Activated CD4-positive, alpha-beta T cell treated with anti-CD3 and anti-CD28 coated beads for 24 hours (primary cell): Measurements from ENCODE around the gene WDR11.
A peak's percentile ranks its signal among the peaks of the same experiment; 100 is the strongest.
"Not testable (repeated sequence)": the region's sequence is repeated elsewhere in the genome, so short reads cannot be mapped to it uniquely, and the experiment has no call there.

Experiments
- DNase-seq, 2 donors: peaks; one replicate each; pipeline ENCODE4 v3.0.0-alpha.2; 2020; ENCODE audit warnings: low read depth in 2 of 2

The WDR11 gene

DNA sequence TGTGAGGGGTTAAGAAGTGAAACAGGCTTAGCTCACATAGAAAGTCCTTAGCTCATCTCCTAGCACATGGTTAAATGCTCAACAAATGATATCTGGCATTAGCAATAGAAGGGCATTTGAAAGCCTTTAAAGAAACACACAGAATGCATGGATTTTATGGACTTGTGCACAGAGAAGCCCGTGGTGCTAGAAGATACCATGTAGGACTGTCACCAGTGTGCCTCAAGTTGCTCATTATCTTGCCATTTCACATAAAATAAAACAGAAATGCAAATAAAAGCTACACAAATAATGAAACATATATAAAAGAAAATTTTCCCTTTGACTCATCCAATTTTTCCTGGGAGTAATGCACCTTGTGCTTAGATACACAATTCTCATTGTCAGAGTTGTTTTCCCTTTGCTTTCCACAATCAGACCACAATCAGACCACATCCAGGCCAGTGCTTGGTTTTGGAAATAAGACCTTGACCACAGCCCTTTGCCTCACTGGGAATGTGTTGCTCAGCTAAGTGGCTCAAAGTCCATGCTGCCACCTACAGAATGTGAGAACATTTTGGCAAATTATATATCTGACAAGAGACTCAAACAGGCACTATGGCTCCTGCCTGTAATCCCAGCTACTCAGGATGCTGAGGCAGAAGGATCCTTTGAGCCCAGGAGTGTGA, 9.5 kb upstream of the WDR11 start:
- DNase-seq = no peak

DNA sequence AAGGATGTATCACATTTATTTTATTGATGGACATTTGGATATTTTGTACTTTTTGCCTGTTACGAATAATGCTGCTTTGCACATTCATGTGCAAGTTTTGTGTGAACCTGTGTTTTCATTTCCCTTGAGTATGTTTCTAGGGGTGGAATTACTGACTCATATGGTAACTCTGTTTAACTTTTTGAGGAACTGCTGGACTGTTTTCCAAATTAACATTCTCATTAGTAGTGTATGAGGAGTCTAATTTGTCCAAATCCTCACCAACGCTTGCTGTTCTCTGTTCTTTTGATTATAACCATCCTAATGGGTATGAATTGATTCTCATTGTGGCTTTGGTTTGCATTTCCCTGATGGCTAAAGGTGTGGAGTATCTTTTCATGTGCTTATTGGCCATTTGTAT, 3.2 kb downstream of the WDR11 start:
- no peak for DNase-seq

DNA sequence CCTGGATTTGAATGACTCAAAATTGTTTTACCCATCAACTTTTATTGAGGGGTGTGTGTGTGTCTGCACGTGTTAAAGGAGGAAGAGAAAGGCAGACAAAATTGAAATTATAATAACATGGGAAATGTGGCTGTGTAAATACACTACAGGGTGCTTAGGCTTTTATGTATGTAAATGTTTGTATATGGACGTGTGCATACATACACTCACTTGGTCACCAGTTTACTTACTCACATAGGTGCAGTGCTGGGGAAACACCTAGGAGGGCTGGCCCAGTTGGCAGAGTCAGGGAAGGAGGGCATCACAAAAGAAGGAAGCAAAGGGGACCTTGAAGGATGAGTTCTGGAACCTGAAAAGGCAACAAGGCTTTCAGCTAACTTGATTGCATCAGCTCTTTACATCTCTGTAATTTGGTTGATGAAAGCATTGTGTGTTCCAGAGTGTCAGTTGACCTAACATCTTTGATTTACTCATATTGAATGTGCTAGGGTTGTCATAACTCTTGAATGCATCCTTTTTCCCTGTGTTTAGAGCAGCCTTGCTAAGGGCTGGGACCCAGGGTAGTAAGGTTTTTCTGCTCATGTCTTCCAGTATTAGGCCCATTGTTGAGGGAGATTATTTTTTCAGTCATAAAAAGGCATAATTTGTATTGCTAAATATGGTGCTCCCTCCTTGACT, 10.2 kb downstream of the WDR11 start:
- no peak for DNase-seq

- DNase-seq = no peak
These were observed 22.6 kb downstream of the WDR11 start for GRCh38 chr10:120873741-120874140.

GRCh38 chr10:120883071-120883470, 31.9 kb downstream of the WDR11 start:
- no peak for DNase-seq

DNA sequence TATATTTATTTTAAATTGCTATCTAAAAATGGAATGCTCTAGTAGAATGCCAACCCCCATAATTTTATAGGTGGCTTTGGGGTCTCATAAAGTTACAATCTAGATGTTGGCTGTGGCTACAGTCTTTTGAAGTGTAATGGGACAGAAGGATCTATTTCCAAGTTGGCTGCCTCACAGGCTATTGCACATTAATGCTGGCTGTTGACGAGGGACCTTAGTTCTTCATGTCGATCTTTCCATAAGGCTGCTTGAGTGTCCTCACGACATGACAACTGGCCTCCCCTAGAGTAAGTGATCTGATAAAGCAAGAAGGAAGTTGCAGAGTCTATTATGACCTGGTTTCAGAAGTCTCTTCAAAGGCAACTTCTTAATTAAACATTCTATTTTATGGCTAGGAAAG, 36.3 kb downstream of the WDR11 start:
- DNase-seq = no peak

DNA sequence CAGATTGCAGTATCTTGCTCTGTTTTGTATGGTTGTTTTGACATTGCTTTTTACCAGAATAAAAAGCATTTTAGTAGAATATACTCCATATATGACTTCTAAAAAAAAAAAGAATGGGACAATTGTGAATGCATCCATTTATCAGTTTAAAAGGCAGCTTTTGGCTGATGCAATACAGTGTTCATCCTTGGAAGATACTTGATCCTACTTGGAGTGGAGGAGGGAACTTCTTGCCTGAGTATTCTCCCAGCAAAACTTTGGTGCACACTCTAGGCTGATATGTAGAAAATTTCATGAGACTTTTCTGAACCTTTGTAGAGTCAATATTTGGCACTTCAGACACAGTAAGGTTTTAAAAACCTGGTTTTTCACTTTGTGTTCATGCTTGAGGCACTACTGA, 40.2 kb downstream of the WDR11 start:
- no peak for DNase-seq

DNA sequence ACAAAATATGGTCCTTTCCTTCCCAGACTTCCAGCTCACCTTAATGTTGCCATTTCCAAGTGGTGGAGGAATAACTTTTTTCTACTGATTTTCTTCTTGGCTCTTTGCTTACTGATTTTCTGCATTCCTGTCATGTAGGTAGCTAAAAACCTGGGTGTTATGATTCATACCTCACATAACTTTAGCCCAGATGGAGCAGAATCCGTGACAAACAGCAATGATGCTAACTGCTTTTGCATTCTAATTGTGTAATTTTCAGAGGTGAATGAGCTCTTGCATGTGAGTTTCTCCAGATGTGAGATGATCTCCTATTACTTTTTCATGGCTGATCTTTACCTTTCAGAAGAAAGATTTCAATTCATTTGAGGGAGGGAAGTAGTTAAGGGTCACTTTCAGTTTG, 43.4 kb downstream of the WDR11 start:
- DNase-seq = no peak

GRCh38 chr10:120897343-120897742, 46.2 kb downstream of the WDR11 start:
- DNase-seq = no peak

DNA sequence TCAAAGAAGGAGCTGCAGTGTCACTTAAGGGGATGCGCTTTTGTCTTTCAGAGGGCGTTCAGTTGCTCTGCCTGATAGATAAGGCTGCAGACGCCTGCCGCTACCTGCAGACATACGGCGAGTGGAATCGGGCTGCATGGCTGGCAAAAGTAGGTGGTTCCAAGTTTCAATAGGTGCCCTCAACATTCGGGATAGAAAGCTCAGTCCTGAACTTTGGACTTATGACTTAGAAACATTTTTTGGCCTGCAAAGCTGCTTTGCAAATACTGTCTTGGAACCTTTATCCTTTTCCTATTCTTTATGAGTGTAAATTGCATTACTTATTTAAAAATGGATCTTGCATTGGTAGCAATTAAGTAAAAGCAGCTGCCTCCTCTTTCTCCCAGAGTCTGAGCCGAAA, 54.1 kb downstream of the WDR11 start:
- DNase-seq = no peak

GRCh38 chr10:120917521-120918250, 66.5 kb downstream of the WDR11 start:
- no peak for DNase-seq

- DNase-seq = not testable (repeated sequence)
These were observed 72.7 kb downstream of the WDR11 start for GRCh38 chr10:120923886-120924285.

DNA sequence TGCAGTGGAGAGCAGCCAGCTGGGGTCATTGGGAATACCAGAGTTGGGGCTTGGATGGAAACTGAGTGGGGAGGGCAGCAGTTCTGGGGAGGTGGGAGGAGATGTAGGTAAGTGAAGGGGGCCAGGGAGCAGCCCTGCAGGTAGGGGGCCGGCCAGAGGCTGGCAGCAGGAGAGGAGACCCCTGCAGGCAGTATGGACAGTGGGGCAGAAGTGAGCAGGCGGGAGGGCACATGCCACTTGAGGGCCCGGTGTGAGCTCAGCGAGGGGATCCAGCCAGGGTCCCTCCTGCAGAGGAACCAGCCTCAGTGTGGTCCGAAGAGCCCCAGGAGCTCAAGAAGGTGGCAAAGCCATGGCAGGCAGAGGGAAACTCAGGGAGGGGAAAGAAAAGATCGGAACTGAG, 75.4 kb downstream of the WDR11 start:
- DNase-seq = no peak

GRCh38 chr10:120927352-120927751, 76.2 kb downstream of the WDR11 start:
- DNase-seq = no peak

- DNase-seq = no peak
These were observed 78.0 kb downstream of the WDR11 start for GRCh38 chr10:120929166-120929565.

DNA sequence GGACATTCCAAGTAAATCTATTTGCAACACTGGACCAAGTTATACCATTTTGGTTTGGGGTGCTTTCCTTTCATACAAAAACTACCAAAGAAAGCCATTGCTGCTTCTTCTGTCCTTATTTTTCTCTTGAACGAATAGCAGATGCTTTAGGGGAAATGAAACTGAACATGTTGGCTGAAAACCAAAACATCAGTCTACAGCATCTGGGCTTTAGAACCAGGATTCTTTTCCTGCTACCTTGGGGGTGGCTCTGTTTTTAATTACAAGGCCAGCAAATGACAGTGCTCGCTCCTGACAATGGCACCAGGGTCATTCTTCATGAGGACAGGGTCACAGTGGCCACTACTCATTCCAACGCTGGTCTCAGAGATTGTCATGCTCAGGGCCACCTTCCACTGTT, 80.3 kb downstream of the WDR11 start:
- no peak for DNase-seq

DNA sequence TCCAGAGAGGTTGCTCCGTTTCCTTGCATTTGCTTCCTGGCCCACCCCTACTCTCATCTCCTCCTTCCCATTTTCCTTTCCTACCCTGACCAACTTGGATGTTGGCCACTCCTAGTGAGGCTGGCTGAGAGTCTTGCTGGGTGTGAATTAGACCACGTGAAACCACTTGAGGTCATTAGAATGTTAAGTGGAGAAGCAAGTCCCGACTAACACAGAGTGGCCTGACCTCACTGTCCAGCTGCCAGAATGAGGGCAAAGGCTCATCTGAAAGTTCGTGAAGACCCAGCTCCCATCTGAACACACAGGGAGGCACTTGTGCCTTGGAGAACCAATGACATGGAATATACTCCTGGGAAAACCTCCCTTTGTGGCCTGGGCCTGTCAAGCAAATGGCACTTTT, 80.8 kb downstream of the WDR11 start:
- no peak for DNase-seq

GRCh38 chr10:120938822-120939221, 87.7 kb downstream of the WDR11 start:
- no peak for DNase-seq

- DNase-seq = no peak
These were observed 89.2 kb downstream of the WDR11 start for GRCh38 chr10:120940299-120940900.

DNA sequence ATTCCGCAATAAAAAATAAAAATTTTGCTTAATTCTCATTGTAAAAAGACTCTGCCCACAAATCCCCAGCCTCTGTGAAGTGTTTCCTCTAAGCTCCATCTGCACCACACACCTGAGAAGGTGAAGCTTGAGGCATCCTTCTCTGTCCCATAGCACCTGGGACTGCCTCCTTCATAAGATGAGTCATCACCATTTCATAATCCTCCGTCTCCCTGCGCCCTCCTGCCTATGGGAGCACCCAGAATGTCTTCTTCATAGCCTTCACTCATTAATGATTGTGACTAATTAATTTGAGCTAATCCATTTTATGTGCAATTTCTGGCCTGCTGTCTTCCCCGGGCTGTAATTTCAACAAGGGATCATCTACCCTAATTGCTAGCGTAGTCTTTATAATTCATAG, 90.3 kb downstream of the WDR11 start:
- no peak for DNase-seq

DNA sequence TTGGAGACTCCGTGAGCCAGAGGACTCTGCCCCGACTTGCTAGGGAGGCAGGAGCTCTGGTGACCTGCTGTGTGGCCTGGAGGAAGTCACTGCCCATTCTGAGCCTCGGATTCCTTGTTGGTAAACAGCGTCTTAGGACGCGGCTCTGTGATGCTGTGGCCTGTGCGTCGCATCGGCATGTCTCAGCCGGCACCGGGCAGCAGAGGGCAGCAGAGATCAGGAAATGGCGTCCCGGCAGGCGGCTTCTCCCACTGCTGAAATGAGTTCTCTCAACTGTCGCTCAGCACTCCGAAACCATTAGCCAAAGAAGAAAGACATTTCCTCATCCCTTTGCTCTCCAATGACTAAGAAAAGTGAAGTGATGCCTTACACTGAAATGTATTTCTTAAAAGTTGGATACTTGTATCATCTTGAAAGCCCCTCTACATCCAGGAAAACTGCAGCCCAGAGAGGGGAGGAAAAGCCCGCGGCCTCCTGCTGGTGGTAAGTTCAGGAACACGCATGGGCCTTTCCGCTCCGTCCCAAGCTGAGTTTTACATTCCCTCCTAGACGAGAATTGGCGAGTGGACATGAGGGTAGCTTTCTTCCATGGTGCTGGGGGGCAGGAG, 91.7 kb downstream of the WDR11 start:
- DNase-seq = peak; percentile 65 to 76

GRCh38 chr10:120943542-120943941, 92.4 kb downstream of the WDR11 start:
- no peak for DNase-seq
